ENCODE measurements around the gene NAALADL2. TPM values are rescaled to one million over a fixed set of nuclear protein-coding genes. Genes with fewer than 3 reads are reported as not detected.

NAALADL2 gene
- total RNA-seq, 3 donors from 2014 or later: 18.4 to 43.9 (median 20.8) TPM

- DNase-seq (no peak), ATAC-seq (no peak)
- no peaks in the 10 kb centered on the region for H3K36me3 ChIP-seq (ENCODE audit: low read depth)
- H3K9me3 ChIP-seq: no peaks in the 10 kb centered on the region
- intact Hi-C loops (cut with DNase I, micrococcal nuclease): no loop called here
- H3K4me3 ChIP-seq: no peak overlapping the region
- no peaks in the 10 kb centered on the region for H3K4me1 ChIP-seq (ENCODE audit: low read depth)
- no peak for TF ChIP-seq CTCF (IDR thresholded peaks at IDR 0.05)
Observed at GRCh38 chr3:175656461-175656860, 797.3 kb downstream of the NAALADL2 start.

GRCh38 chr3:175659670-175660350, 800.7 kb downstream of the NAALADL2 start:
- ATAC-seq: no peak
- intact Hi-C loops (cut with DNase I, micrococcal nuclease): no loop called here
- Histone ChIP-seq H3K9me3 (no peaks in the 10 kb centered on the region), H3K4me3 (no peak overlapping the region), H3K36me3 (ENCODE audit: low read depth) (no peaks in the 10 kb centered on the region), H3K4me1 (ENCODE audit: low read depth) (no peaks in the 10 kb centered on the region)
- DNase-seq: no peak
- no peak for TF ChIP-seq CTCF (IDR thresholded peaks at IDR 0.05)

- Histone ChIP-seq H3K4me1 (ENCODE audit: low read depth) (no peaks in the 10 kb centered on the region), H3K9me3 (no peaks in the 10 kb centered on the region), H3K4me3 (no peak overlapping the region), H3K36me3 (ENCODE audit: low read depth) (no peaks in the 10 kb centered on the region)
- no peak for DNase-seq
- no peak for TF ChIP-seq CTCF (IDR thresholded peaks at IDR 0.05)
- intact Hi-C loops (cut with DNase I, micrococcal nuclease): no loop called here
- ATAC-seq: no peak
Observed at GRCh38 chr3:175662815-175663214, 803.7 kb downstream of the NAALADL2 start.

- intact Hi-C loops (cut with DNase I, micrococcal nuclease): no loop called here
- no peak for DNase-seq
- Histone ChIP-seq H3K9me3 (no peaks in the 10 kb centered on the region), H3K36me3 (ENCODE audit: low read depth) (no peaks in the 10 kb centered on the region), H3K4me3 (no peak overlapping the region), H3K4me1 (ENCODE audit: low read depth) (no peaks in the 10 kb centered on the region)
- no peak for TF ChIP-seq CTCF (IDR thresholded peaks at IDR 0.05)
- no peak for ATAC-seq
Observed at GRCh38 chr3:175664911-175665310, 805.8 kb downstream of the NAALADL2 start.

GRCh38 chr3:175668300-175668699, 809.2 kb downstream of the NAALADL2 start:
- Histone ChIP-seq H3K4me3 (no peak overlapping the region), H3K9me3 (no peaks in the 10 kb centered on the region), H3K36me3 (ENCODE audit: low read depth) (no peaks in the 10 kb centered on the region), H3K4me1 (ENCODE audit: low read depth) (no peaks in the 10 kb centered on the region)
- ATAC-seq (no peak), DNase-seq (no peak)
- intact Hi-C loops (cut with DNase I, micrococcal nuclease): no loop called here
- no peak for TF ChIP-seq CTCF (IDR thresholded peaks at IDR 0.05)

GRCh38 chr3:175670557-175670956, 811.4 kb downstream of the NAALADL2 start:
- ATAC-seq (no peak), DNase-seq (no peak)
- intact Hi-C loops (cut with DNase I, micrococcal nuclease): no loop called here
- Histone ChIP-seq H3K4me1 (ENCODE audit: low read depth) (no peaks in the 10 kb centered on the region), H3K9me3 (no peaks in the 10 kb centered on the region), H3K4me3 (no peak overlapping the region), H3K36me3 (ENCODE audit: low read depth) (no peaks in the 10 kb centered on the region)
- TF ChIP-seq CTCF (IDR thresholded peaks at IDR 0.05): no peak

Measured in mucosa of descending colon (tissue), 3 donors.